MV-4-11 (cell line): ENCODE results near the gene GM2A.
"Not testable (repeated sequence)": the region's sequence is repeated elsewhere in the genome, so short reads cannot be mapped to it uniquely, and the experiment has no call there.

Experiments used
- DNase-seq: peaks from one replicate; lab custom pipeline; 2025; lab: John Stamatoyannopoulos, UW

The GM2A gene

GRCh38 chr5:151228986-151229385 lies 24.0 kb upstream of the GM2A start:
- no peak for DNase-seq

- DNase-seq, result no peak
These were observed 22.8 kb upstream of the GM2A start for GRCh38 chr5:151230048-151230680.

- no peak for DNase-seq
These were observed 21.6 kb upstream of the GM2A start for GRCh38 chr5:151231359-151231758.

- no peak for DNase-seq
These were observed 19.3 kb upstream of the GM2A start for GRCh38 chr5:151233616-151234085.

- peak; percentile 42 for DNase-seq
These were observed 18.3 kb upstream of the GM2A start for GRCh38 chr5:151234476-151235238.

GRCh38 chr5:151235239-151235571 lies 17.8 kb upstream of the GM2A start:
- not testable (repeated sequence) for DNase-seq

GRCh38 chr5:151236888-151237287 lies 16.1 kb upstream of the GM2A start:
- DNase-seq, result no peak

GRCh38 chr5:151237685-151238084 lies 15.3 kb upstream of the GM2A start:
- no peak for DNase-seq

GRCh38 chr5:151238303-151238741 lies 14.7 kb upstream of the GM2A start:
- DNase-seq, result no peak

- peak; percentile 52 for DNase-seq
These were observed 13.6 kb upstream of the GM2A start for GRCh38 chr5:151239237-151239861.

GRCh38 chr5:151240268-151240835 lies 12.6 kb upstream of the GM2A start:
- DNase-seq, result not testable (repeated sequence)

- DNase-seq, result no peak
These were observed 11.9 kb upstream of the GM2A start for GRCh38 chr5:151240924-151241635.

- DNase-seq, result no peak
These were observed 9.9 kb upstream of the GM2A start for GRCh38 chr5:151243127-151243526.

GRCh38 chr5:151243564-151243963 lies 9.4 kb upstream of the GM2A start:
- DNase-seq, result no peak

GRCh38 chr5:151244206-151244605 lies 8.8 kb upstream of the GM2A start:
- no peak for DNase-seq

- no peak for DNase-seq
These were observed 7.2 kb upstream of the GM2A start for GRCh38 chr5:151245680-151246219.

GRCh38 chr5:151248651-151249050 lies 4.3 kb upstream of the GM2A start:
- DNase-seq, result no peak

- DNase-seq, result peak; percentile 24
These were observed 3.7 kb upstream of the GM2A start for GRCh38 chr5:151249281-151249680.

- no peak for DNase-seq
These were observed 2.5 kb upstream of the GM2A start for GRCh38 chr5:151250346-151251000.

- DNase-seq, result no peak
These were observed 1.9 kb upstream of the GM2A start for GRCh38 chr5:151251001-151251551.

GRCh38 chr5:151251621-151252020 lies 1.4 kb upstream of the GM2A start:
- DNase-seq, result no peak
